HepG2 (cell line): Measurements from ENCODE around the gene PDCD10. TPM values are rescaled to one million over a fixed set of nuclear protein-coding genes. Genes with fewer than 3 reads are reported as not detected.

Source experiments
- FOSL2 ChIP-seq: sonication (generic); formaldehyde crosslinking; IDR thresholded peaks from 2 replicates; pipeline ENCODE4 v1.4.0; 2020; ENCODE audit warnings: missing genetic modification reagents
- KDM1A ChIP-seq: IDR thresholded peaks from 2 replicates; pipeline ENCODE4 v1.6.1; 2016; ENCODE audit warnings: missing compliant biosample characterization
- NFYB ChIP-seq: sonication (generic); formaldehyde crosslinking; IDR thresholded peaks from 2 replicates; pipeline ENCODE4 v1.4.0; 2020; ENCODE audit warnings: missing genetic modification reagents
- NFYC ChIP-seq: IDR thresholded peaks from 2 replicates; pipeline ENCODE4 v1.6.1; 2016; ENCODE audit warnings: missing genetic modification reagents, missing compliant biosample characterization
- SALL2 ChIP-seq: sonication (generic); formaldehyde crosslinking; IDR thresholded peaks from 2 replicates; pipeline ENCODE4 v1.8.1; 2023; ENCODE audit warnings: mild to moderate bottlenecking, missing genetic modification reagents, inconsistent platforms
- SMAD3 ChIP-seq: sonication (generic); formaldehyde crosslinking; IDR thresholded peaks from 2 replicates; pipeline ENCODE4 v1.4.0; 2020; ENCODE audit warnings: missing genetic modification reagents
- SMARCE1 ChIP-seq: fragments of 450-650 bp; IDR thresholded peaks from 2 replicates; pipeline ENCODE4 v1.6.1; 2017; ENCODE audit warnings: borderline replicate concordance
- SRY ChIP-seq: sonication (generic); formaldehyde crosslinking; IDR thresholded peaks from 2 replicates; pipeline ENCODE4 v1.8.0; 2022; ENCODE audit warnings: mild to moderate bottlenecking, missing genetic modification reagents
- ZBTB1 ChIP-seq: sonication (generic); formaldehyde crosslinking; IDR thresholded peaks from 2 replicates; pipeline ENCODE4 v1.4.0; 2020; ENCODE audit warnings: missing genetic modification reagents, borderline replicate concordance
- ZNF225 ChIP-seq: sonication (generic); formaldehyde crosslinking; IDR thresholded peaks from 2 replicates; pipeline ENCODE4 v1.4.0; 2020; ENCODE audit warnings: mild to moderate bottlenecking, missing genetic modification reagents
- ZNF496 ChIP-seq: sonication (generic); formaldehyde crosslinking; IDR thresholded peaks from 2 replicates; pipeline ENCODE4 v1.8.1; 2023; ENCODE audit warnings: mild to moderate bottlenecking, moderate library complexity, missing genetic modification reagents; ENCODE audit not compliant: insufficient replicate concordance
- ZNF510 ChIP-seq: sonication (generic); formaldehyde crosslinking; IDR thresholded peaks from 2 replicates; pipeline ENCODE4 v1.4.0; 2020; ENCODE audit warnings: low read depth, mild to moderate bottlenecking, missing genetic modification reagents
- ZNF674 ChIP-seq: sonication (generic); formaldehyde crosslinking; IDR thresholded peaks from 2 replicates; pipeline ENCODE4 v1.5.0; 2020; ENCODE audit warnings: low read depth, mild to moderate bottlenecking, missing genetic modification reagents
- polyA plus RNA-seq, 8 experiments: library from polyadenylated mRNA; depleted of rRNA in 3 of 8; stranded (reverse) in 7 of 8; unstranded in 1 of 8; fragments of >200 nt; fragmentation: Illumina TruSeq in 4 of 8; extraction: Trizol in 4 of 8; gene quantifications; 2 replicates each; pipeline versions ENCODE4 v1.2.1 to v1.2.3, GENCODE V29; 2011 to 2016; ENCODE audit warnings: low read depth in 4 of 8, missing spikeins in 1 of 8, mixed read lengths in 1 of 8; ENCODE audit not compliant: insufficient read depth in 1 of 8
- total RNA-seq, 5 experiments: library from RNA; depleted of rRNA; stranded (reverse); fragments of >200 nt; fragmentation: Illumina TruSeq; extraction: Trizol; gene quantifications; 2 replicates each; pipeline ENCODE4 v1.2.3, GENCODE V29; 2016; ENCODE audit warnings: low read depth in 1 of 5
- TF ChIP-seq, protein P1 (sequence below): sonication (generic); formaldehyde crosslinking; IDR thresholded peaks from 2 replicates; pipeline ENCODE4 v1.5.0; 2020; ENCODE audit warnings: missing genetic modification reagents, mild to moderate bottlenecking, borderline replicate concordance
- TF ChIP-seq, protein P2 (sequence below): sonication (generic); formaldehyde crosslinking; IDR thresholded peaks from 2 replicates; pipeline ENCODE4 v1.8.0; 2022; ENCODE audit warnings: missing genetic modification reagents, low read depth, mild to moderate bottlenecking, borderline replicate concordance
- TF ChIP-seq, protein P3 (sequence below): sonication (generic); formaldehyde crosslinking; IDR thresholded peaks from 2 replicates; pipeline ENCODE4 v1.5.0; 2020; ENCODE audit warnings: mild to moderate bottlenecking, missing genetic modification reagents
- TF ChIP-seq, protein P4 (sequence below): sonication (generic); formaldehyde crosslinking; IDR thresholded peaks from 2 replicates; pipeline ENCODE4 v1.5.0; 2020; ENCODE audit warnings: missing genetic modification reagents
- TF ChIP-seq, protein P5 (sequence below): sonication (generic); formaldehyde crosslinking; IDR thresholded peaks from 2 replicates; pipeline ENCODE4 v1.4.0; 2020; ENCODE audit warnings: missing genetic modification reagents
- TF ChIP-seq, protein P6 (sequence below): sonication (generic); formaldehyde crosslinking; IDR thresholded peaks from 2 replicates; pipeline ENCODE4 v1.4.0; 2020; ENCODE audit warnings: missing genetic modification reagents

Gene PDCD10
- total and polyA plus RNA-seq, 2 of the 13 experiments (the other 11 are each of a cell fraction or from before 2014, with no cell fraction given) = 48.5 to 53.9 TPM

DNA sequence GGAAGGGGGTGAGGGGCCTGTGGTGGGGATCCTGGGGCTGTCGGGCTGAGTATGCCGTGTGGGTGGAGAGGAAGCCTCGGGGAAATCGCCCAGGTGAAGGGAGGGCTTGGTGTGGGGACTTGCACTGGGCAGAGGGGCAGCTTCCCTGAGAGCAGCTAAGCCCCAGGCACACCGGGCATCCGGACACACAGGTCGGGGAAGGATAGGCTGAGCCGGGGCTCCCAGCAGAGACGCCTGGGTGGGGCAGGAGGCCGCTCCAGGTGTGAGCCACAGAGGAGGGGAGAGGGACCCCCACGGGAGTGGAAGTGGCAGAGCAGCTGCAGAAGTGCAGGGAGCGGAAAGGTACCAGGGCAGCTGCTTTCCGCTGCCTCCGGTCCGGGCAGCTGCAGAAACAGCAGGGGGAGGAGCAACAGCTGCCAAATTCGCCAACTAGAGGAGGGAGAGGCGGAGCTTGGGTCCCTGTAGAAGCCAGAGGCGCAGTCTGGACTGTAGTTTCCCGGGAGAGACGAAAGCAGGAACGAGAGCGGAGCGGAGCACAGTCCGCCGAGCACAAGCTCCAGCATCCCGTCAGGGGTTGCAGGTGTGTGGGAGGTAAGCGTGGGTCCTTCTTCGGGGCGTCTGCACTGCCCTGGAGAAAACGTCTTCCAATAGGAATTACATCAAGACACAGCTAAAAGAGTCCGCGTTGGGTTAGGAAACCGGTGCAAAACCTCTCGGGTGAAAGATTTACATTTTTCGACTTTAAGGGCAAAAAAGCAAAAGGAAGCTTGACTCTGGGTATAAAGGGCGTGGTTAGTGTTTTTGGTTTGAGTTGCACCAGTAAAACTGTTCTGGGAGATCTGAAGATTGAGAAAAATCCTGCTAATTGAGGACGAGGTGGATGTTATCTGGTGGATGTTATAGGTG lies 794 bp upstream of the PDCD10 start, which contains the start of gene SERPINI1 (continued):
- TF ChIP-seq NFYB (CRISPR knock-in tag) (no peak), ZNF510 (CRISPR knock-in tag) (no peak), NFYC (CRISPR knock-in tag) (no peak), SMAD3 (CRISPR knock-in tag) (no peak), SMARCE1 (no peak), ZBTB1 (CRISPR knock-in tag) (no peak), ZNF674 (CRISPR knock-in tag) (no peak), SRY (CRISPR knock-in tag) (peak; percentile 58; the same call in 1 of the 2 replicates), ZNF225 (0 out of 2 replicates have a peak, but pooled peaks have one; percentile 45), KDM1A (CRISPR knock-in tag) (no peak), SALL2 (CRISPR knock-in tag) (no peak; the same call in 1 of the 2 replicates), ZNF496 (CRISPR knock-in tag) (no peak), FOSL2 (peak; percentile 25; the same call in 1 of the 2 replicates)
- TF ChIP-seq, protein P1, sequence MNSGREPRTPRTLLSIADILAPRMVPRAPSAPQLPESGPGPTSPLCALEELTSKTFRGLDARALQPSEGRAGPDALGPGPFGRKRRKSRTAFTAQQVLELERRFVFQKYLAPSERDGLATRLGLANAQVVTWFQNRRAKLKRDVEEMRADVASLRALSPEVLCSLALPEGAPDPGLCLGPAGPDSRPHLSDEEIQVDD (CRISPR knock-in tag) = no peak
- TF ChIP-seq, protein P2, sequence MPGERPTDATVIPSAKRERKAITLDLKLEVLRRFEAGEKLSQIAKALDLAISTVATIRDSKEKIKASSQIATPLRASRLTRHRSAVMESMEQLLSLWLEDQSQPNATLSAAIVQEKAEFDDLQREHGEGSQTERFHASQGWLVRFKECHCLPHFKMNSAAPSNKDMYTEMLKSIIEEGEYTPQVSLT (CRISPR knock-in tag) = no peak
- TF ChIP-seq, protein P3, sequence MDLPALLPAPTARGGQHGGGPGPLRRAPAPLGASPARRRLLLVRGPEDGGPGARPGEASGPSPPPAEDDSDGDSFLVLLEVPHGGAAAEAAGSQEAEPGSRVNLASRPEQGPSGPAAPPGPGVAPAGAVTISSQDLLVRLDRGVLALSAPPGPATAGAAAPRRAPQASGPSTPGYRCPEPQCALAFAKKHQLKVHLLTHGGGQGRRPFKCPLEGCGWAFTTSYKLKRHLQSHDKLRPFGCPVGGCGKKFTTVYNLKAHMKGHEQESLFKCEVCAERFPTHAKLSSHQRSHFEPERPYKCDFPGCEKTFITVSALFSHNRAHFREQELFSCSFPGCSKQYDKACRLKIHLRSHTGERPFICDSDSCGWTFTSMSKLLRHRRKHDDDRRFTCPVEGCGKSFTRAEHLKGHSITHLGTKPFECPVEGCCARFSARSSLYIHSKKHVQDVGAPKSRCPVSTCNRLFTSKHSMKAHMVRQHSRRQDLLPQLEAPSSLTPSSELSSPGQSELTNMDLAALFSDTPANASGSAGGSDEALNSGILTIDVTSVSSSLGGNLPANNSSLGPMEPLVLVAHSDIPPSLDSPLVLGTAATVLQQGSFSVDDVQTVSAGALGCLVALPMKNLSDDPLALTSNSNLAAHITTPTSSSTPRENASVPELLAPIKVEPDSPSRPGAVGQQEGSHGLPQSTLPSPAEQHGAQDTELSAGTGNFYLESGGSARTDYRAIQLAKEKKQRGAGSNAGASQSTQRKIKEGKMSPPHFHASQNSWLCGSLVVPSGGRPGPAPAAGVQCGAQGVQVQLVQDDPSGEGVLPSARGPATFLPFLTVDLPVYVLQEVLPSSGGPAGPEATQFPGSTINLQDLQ (CRISPR knock-in tag) = no peak
- TF ChIP-seq, protein P4, sequence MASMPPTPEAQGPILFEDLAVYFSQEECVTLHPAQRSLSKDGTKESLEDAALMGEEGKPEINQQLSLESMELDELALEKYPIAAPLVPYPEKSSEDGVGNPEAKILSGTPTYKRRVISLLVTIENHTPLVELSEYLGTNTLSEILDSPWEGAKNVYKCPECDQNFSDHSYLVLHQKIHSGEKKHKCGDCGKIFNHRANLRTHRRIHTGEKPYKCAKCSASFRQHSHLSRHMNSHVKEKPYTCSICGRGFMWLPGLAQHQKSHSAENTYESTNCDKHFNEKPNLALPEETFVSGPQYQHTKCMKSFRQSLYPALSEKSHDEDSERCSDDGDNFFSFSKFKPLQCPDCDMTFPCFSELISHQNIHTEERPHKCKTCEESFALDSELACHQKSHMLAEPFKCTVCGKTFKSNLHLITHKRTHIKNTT (CRISPR knock-in tag) = no peak
- TF ChIP-seq, protein P5, sequence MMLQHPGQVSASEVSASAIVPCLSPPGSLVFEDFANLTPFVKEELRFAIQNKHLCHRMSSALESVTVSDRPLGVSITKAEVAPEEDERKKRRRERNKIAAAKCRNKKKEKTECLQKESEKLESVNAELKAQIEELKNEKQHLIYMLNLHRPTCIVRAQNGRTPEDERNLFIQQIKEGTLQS (CRISPR knock-in tag) = no peak; the same call in 1 of the 2 replicates
- TF ChIP-seq, protein P6, sequence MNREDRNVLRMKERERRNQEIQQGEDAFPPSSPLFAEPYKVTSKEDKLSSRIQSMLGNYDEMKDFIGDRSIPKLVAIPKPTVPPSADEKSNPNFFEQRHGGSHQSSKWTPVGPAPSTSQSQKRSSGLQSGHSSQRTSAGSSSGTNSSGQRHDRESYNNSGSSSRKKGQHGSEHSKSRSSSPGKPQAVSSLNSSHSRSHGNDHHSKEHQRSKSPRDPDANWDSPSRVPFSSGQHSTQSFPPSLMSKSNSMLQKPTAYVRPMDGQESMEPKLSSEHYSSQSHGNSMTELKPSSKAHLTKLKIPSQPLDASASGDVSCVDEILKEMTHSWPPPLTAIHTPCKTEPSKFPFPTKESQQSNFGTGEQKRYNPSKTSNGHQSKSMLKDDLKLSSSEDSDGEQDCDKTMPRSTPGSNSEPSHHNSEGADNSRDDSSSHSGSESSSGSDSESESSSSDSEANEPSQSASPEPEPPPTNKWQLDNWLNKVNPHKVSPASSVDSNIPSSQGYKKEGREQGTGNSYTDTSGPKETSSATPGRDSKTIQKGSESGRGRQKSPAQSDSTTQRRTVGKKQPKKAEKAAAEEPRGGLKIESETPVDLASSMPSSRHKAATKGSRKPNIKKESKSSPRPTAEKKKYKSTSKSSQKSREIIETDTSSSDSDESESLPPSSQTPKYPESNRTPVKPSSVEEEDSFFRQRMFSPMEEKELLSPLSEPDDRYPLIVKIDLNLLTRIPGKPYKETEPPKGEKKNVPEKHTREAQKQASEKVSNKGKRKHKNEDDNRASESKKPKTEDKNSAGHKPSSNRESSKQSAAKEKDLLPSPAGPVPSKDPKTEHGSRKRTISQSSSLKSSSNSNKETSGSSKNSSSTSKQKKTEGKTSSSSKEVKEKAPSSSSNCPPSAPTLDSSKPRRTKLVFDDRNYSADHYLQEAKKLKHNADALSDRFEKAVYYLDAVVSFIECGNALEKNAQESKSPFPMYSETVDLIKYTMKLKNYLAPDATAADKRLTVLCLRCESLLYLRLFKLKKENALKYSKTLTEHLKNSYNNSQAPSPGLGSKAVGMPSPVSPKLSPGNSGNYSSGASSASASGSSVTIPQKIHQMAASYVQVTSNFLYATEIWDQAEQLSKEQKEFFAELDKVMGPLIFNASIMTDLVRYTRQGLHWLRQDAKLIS = no peak
